HG02885 (cell line): Measurements from ENCODE around the gene NLRC5.

Source experiments
- ATAC-seq: cut with Tn5 transposase; IDR thresholded peaks from one replicate; pipeline ENCODE4 v1.9.1; 2021; ENCODE audit warnings: mild to moderate bottlenecking; ENCODE audit not compliant: unreplicated experiment, poor library complexity

Gene NLRC5

DNA sequence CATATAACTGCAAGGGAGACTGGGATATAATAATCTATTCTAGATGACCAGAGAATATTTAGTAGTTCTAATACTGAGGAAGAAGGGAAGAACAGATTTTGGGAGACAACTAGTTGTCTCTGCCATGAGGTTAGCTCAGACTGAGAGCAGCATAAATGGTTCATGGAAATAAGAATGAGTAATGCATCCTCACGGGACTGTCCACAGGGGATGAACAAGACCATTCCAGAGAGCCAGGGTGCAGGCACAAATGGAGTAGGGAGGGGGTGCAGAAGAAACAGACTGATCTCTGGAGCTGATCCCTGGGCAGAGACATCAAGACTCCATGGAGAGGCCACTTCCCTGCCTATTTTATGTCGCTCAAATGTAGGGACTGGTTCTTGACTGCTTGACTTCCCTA lies 30.4 kb downstream of the NLRC5 start:
- no peak for ATAC-seq

DNA sequence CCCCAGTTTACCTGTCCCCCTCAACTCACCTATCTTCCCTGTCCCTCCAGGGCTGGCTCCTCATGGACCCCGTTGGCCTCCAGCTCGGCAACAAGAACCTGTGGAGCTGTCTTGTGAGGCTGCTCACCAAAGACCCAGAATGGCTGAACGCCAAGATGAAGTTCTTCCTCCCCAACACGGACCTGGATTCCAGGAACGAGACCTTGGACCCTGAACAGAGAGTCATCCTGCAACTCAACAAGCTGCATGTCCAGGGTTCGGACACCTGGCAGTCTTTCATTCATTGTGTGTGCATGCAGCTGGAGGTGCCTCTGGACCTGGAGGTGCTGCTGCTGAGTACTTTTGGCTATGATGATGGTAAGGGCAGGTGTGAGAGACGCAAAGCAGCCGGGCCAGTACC lies 31.3 kb downstream of the NLRC5 start:
- no peak for ATAC-seq

- ATAC-seq = no peak
Observed at GRCh38 chr16:57021757-57022156, 32.4 kb downstream of the NLRC5 start.

- ATAC-seq = no peak
Observed at GRCh38 chr16:57022445-57022844, 33.1 kb downstream of the NLRC5 start.

GRCh38 chr16:57023541-57024249 lies 34.3 kb downstream of the NLRC5 start:
- no peak for ATAC-seq

DNA sequence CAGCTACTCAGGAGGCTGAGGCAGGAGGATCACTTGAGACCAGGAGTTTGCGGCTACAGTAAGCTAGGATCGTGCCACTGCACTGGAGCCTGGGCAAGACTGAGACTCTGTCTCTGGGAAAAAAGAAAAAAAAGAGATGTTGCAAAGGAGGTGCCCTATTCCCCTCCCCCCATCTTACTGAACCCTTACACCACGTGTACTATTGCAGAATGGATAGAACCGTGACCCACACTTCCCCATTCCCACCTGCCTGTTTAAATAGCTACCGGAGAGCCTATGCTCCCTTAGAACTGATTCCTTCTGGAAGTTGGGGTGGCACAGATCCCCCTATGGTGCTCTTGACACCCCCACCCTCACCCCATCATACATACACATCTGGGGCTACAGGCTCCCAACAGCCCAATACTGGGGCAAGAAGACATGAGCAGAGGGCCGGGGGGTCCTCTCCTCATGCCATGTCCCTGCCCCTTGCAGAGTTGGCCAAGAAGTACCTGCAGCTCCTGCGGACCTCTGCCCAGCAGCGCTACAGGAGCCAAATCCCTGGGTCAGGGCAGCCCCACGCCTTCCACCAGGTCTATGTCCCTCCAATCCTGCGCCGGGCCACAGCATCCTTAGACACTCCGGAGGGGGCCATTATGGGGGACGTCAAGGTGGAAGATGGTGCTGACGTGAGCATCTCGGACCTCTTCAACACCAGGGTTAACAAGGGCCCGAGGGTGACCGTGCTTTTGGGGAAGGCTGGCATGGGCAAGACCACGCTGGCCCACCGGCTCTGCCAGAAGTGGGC lies 35.7 kb downstream of the NLRC5 start:
- no peak for ATAC-seq

- ATAC-seq = no peak
Observed at GRCh38 chr16:57025941-57026777, 36.8 kb downstream of the NLRC5 start.

- no peak for ATAC-seq
Observed at GRCh38 chr16:57026778-57027062, 37.4 kb downstream of the NLRC5 start.

DNA sequence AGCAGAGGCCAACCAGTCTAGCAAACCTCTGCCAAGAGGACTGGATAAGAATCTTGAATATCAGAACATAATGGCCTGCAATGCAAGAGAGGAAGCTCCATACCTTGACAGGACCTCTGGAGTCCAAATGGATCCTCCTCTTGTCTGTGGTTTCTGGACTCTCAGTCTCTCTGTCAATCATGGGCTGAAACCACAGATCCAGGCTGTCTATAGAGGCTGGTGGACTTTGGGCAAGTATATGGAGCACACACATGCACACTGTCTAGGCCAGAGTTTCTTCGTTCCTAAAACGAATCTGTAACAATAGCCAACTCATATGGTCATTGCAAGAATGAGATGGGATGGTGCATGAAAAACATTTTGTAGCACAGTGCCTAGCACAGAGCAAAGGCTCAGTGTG lies 37.7 kb downstream of the NLRC5 start:
- ATAC-seq = no peak

GRCh38 chr16:57028086-57028485 lies 38.7 kb downstream of the NLRC5 start:
- no peak for ATAC-seq

DNA sequence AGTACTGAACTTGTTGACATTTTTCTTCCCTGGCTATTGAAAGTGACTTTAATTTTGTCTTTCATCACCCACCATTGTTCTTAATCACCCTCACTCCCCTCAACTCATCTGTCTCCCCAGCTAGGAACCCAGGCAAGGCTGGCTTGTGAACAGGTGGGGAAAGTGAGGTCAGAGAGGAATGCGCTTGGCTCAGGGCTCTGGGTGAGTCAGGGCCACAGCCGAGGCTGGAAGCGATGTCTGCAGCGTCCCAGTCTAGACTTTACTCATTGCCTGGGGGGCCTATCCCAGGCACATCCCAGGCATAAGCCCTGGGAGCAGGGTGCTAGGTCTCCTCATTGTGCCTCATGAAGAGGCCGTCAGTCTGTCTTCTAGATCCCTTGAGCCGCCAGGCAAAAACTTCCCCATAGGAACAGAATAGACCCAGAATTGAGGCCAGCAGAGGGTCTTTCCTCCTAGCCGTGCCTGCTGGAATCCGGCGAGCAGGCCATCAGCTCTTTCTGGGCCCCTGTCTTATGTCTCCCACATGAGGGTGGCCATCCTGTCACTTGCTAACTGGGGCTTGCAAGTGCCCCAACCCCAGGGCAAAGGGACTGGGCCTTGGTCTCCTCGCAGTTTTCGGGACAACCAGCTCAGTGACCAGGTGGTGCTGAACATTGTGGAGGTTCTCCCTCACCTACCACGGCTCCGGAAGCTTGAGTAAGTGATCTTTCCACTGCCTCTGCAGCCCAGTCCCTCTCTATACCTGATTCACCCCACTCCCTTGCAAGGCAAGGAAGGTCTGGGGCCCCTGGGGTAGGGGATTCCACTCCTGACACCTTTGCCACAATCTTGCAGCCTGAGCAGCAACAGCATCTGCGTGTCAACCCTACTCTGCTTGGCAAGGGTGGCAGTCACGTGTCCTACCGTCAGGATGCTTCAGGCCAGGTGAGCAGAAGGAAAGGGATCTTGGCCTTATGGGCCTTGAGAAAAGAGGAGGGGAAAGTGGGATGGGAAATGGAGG lies 40.1 kb downstream of the NLRC5 start:
- ATAC-seq = no peak

DNA sequence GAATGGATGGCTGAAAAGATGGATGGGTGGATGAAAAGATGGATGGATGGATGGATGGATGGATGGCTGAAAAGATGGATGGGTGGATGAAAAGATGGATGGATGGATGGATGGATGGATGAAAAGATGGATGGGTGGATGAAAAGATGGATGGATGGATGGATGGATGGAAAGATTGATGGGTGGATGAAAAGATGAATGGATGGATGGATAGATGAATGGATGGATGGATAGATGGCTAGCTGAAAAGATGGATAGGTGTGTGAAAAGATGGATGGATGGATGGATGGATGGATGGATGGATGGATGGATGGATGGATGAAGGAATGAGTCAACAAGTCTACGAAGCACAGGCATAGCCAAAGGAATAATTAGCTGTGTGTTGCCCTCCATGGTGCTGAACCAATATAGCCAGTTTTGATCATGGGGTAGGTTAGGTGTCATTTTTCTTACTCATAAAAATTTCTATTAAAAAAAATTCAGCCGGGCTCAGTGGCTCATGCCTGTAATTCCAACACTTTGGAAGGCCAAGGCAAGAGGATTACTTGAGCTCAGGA lies 41.1 kb downstream of the NLRC5 start:
- no peak for ATAC-seq

DNA sequence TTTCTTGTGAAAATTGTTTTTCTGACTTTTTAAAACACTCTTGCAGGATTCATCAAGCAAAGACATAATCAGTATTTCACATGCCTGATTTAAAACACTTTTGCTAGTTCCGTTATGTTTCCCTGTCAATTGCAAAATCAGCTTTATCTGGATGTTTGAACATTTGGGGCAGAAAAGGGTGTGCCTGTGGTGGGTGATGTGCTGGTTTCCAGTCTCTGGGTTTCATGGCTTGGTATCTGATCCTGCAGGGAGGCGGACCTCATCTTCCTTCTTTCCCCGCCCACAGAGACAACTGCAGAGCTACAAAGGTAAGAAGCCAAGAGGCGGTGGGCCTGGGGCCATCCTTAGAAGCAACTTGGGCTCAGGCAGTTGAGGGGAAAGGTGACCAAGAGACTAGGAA lies 41.8 kb downstream of the NLRC5 start:
- ATAC-seq = no peak

- no peak for ATAC-seq
Observed at GRCh38 chr16:57032346-57032745, 43.0 kb downstream of the NLRC5 start.

GRCh38 chr16:57032931-57033330 lies 43.6 kb downstream of the NLRC5 start:
- no peak for ATAC-seq

- no peak for ATAC-seq
Observed at GRCh38 chr16:57036315-57036714, 47.0 kb downstream of the NLRC5 start.

- no peak for ATAC-seq
Observed at GRCh38 chr16:57036945-57037344, 47.6 kb downstream of the NLRC5 start.

DNA sequence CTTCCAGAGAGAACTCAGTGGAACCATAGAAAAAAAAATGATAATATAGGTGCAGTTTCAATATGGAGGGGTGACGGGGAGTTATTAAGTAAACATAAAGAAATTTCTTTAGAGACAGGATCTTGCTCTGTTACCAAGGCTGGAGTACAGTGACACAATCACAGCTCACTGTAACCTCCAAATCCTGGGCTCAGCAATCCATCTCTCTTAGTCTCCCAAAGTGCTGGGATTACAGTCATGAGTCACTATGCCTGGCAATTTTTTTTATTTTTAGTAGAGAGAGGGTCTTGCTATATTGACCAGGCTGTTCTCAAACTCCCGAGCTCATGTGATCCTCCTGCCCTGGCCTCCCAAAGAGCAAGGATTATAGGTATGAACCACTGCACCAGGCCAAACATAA lies 48.8 kb downstream of the NLRC5 start:
- ATAC-seq = no peak

DNA sequence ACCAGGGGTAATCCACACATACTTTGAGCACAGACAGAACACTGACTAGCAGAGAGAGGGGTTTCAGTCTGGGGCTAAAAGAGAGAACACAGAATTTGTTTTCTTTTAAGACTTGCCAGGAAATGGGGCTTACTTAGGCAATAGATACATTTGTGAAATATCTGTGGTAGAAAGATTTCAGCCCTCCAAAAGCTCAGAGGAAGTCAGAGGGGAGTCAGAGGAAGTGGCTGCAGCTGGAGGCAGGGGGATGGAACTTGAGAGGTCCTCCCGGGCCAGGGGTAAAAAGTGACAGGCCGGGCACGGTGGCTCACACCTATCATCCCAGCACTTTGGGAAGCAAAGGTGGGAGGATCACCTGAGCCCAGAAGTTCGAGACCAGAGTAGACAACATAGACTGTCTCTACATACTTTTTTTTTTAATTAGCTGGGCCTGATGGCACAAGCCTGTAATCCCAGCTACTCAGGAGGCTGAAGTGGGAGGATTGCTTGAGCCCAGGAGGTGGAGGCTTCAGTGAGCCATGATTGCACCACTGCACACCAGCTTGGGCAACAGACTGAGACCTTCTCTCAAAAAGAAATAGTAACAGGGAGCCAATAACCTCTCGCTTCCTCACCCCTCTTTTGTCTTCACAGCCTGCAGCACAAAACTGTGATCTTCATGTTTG lies 49.9 kb downstream of the NLRC5 start:
- no peak for ATAC-seq
